Mammary epithelial cell (primary cell): ENCODE data around the gene ADAMTS10.

Experiments
- CTCF ChIP-seq, 2 donors: IDR thresholded peaks in 1 of 2; conservative IDR thresholded peaks in 1 of 2; 2 replicates each; pipeline ENCODE4 v1.5.1; 2011 to 2012; ENCODE audit warnings: inconsistent platforms in 2 of 2, low read length in 2 of 2, mild to moderate bottlenecking in 2 of 2, control low read depth in 1 of 2, low read depth in 1 of 2; ENCODE audit not compliant: insufficient read depth in 1 of 2; ENCODE audit errors: extremely low read depth in 1 of 2
- EZH2 ChIP-seq: IDR thresholded peaks from 2 replicates; pipeline ENCODE4 v1.6.1; 2012; ENCODE audit warnings: low read length, inconsistent platforms, borderline replicate concordance

- no peak for TF ChIP-seq CTCF (conservative IDR thresholded peaks at IDR 0.05 in 1 of 2, IDR thresholded peaks at IDR 0.05 in 1 of 2; ENCODE audit: extremely low read depth in 1 of 2, insufficient read depth in 1 of 2, low read depth in 1 of 2, low read length in 2 of 2)
- no peak for TF ChIP-seq EZH2
These were observed 919 bp upstream of the ADAMTS10 start for GRCh38 chr19:8611391-8611876.
